PC-9 (cell line): ENCODE data around the gene UBE2D1.

Experiments
- EZH2 ChIP-seq: fragments of 200-600 bp; sonication (generic); IDR thresholded peaks from 2 replicates; pipeline ENCODE4 v1.8.0; 2017; ENCODE audit warnings: antibody characterized with exemption, low read depth
- TF ChIP-seq, protein P1 (sequence below): fragments of 200-600 bp; sonication (generic); conservative IDR thresholded peaks from 2 replicates; pipeline ENCODE4 v1.6.1; 2017; ENCODE audit warnings: mixed run types, antibody characterized with exemption, mild to moderate bottlenecking, moderate library complexity

DNA sequence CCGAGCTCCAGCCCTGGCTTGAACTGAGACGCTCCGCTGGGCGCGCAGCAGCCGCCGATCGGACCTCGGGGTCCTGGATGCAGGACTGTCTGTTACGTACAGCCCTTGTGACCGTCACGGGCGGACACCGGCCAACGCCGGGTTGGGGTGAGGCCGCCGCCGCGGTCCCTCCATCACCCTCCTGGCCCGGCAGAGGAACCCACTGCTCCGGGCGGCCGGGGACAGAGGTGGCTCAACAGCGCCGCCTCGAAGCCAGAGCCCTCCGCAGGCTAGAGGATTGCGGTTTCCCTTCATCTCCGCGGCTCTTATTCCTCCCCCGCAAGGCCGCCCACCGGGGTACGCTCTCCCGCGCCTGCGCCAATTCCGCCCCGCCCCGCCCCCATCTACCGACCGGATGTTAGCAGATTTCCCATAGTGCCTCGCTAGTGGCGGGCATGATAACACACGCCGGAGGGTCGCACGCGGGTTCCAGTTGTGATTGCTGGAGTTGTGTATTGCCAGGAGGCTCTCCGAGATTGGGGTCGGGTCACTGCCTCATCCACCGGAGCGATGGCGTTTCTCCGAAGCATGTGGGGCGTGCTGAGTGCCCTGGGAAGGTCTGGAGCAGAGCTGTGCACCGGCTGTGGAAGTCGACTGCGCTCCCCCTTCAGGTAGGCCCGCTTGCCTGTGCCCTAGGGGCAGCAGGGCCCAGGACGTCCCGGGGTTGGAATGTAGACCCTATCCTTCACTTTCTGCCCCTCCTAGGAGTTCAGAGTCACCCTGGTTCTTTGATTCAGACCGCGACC lies 50.4 kb downstream of the UBE2D1 start, which contains the start of gene TFAM:
- TF ChIP-seq, protein P1, sequence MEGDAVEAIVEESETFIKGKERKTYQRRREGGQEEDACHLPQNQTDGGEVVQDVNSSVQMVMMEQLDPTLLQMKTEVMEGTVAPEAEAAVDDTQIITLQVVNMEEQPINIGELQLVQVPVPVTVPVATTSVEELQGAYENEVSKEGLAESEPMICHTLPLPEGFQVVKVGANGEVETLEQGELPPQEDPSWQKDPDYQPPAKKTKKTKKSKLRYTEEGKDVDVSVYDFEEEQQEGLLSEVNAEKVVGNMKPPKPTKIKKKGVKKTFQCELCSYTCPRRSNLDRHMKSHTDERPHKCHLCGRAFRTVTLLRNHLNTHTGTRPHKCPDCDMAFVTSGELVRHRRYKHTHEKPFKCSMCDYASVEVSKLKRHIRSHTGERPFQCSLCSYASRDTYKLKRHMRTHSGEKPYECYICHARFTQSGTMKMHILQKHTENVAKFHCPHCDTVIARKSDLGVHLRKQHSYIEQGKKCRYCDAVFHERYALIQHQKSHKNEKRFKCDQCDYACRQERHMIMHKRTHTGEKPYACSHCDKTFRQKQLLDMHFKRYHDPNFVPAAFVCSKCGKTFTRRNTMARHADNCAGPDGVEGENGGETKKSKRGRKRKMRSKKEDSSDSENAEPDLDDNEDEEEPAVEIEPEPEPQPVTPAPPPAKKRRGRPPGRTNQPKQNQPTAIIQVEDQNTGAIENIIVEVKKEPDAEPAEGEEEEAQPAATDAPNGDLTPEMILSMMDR, result peak; percentile 42; the same call in 1 of the 2 replicates
- no peak for TF ChIP-seq EZH2
